ENCODE results near the gene FRAS1. TPM values are rescaled to one million over a fixed set of nuclear protein-coding genes. Genes with fewer than 3 reads are reported as not detected.

The FRAS1 gene
- polyA plus RNA-seq, 2 of the 4 experiments (the other 2 are of a cell fraction): 2.3 to 5.8 TPM

GRCh38 chr4:78363031-78363570 lies 306.0 kb downstream of the FRAS1 start:
- Histone ChIP-seq H3K27ac (no peak overlapping the region), H3K4me2 (no peak overlapping the region), H3K4me3 (no peak overlapping the region), H3K4me1 (no peaks in the 10 kb centered on the region), H3K9me3 (no peaks in the 10 kb centered on the region)
- FAIRE-seq (no peak), DNase-seq (ENCODE audit: low read depth in 1 of 2, low spot score in 1 of 2) (no peak), ATAC-seq (no peak)
- 53% methylated on average over 6 of the region's 6 CpGs for WGBS (ENCODE audit: missing lambda C conversion rate)
- POLR2A ChIA-PET: no interaction called here
- CTCF ChIA-PET: no interaction called here
- TF ChIP-seq ZFP36 (IDR thresholded peaks at IDR 0.05; ENCODE audit: borderline replicate concordance, partially characterized antibody) (no peak), CBX2 (IDR thresholded peaks at IDR 0.05; ENCODE audit: borderline replicate concordance, low read depth) (no peak), EHMT2 (IDR thresholded peaks at IDR 0.05; ENCODE audit: low read depth) (no peak), REST (IDR thresholded peaks at IDR 0.05) (no peak), TP53 (CRISPR knock-in tag; IDR thresholded peaks at IDR 0.05) (no peak), CHD2 (IDR thresholded peaks at IDR 0.05; ENCODE audit: low read length, partially characterized antibody) (no peak), POLR2AphosphoS2 (conservative IDR thresholded peaks at IDR 0.05; ENCODE audit: low read length) (no peak), HDAC2 (IDR thresholded peaks at IDR 0.05) (no peak), FOSB (CRISPR knock-in tag; IDR thresholded peaks at IDR 0.05) (no peak), SMC3 (IDR thresholded peaks at IDR 0.05) (no peak), CHD4 (IDR thresholded peaks at IDR 0.05; ENCODE audit: borderline replicate concordance) (no peak), KDM1A (IDR thresholded peaks at IDR 0.05; ENCODE audit: low read depth) (no peak), CBX8 (IDR thresholded peaks at IDR 0.05) (no peak), HES2 (IDR thresholded peaks at IDR 0.05) (no peak), EP300 (IDR thresholded peaks at IDR 0.05) (no peak), HMGXB4 (CRISPR knock-in tag; IDR thresholded peaks at IDR 0.05; ENCODE audit: borderline replicate concordance) (no peak), HEYL (CRISPR knock-in tag; IDR thresholded peaks at IDR 0.05) (no peak), JUNB (IDR thresholded peaks at IDR 0.05) (no peak), CEBPB (IDR thresholded peaks at IDR 0.05) (no peak), MAX (IDR thresholded peaks at IDR 0.05) (no peak)

GRCh38 chr4:78369679-78370078 lies 312.6 kb downstream of the FRAS1 start:
- Histone ChIP-seq H3K4me1 (no peaks in the 10 kb centered on the region), H3K27ac (no peak overlapping the region), H3K4me3 (no peak overlapping the region), H3K9me3 (no peaks in the 10 kb centered on the region), H3K4me2 (no peak overlapping the region)
- FAIRE-seq (no peak), ATAC-seq (no peak), DNase-seq (ENCODE audit: low read depth in 1 of 2, low spot score in 1 of 2) (no peak)
- ChIA-PET CTCF (no interaction called here), POLR2A (no interaction called here)
- 36% methylated on average over 4 of the region's 4 CpGs for WGBS (ENCODE audit: missing lambda C conversion rate)
- TF ChIP-seq PHF8 (IDR thresholded peaks at IDR 0.05; ENCODE audit: borderline replicate concordance, low read depth) (no peak), ZFP36 (IDR thresholded peaks at IDR 0.05; ENCODE audit: borderline replicate concordance, partially characterized antibody) (no peak), HDAC2 (IDR thresholded peaks at IDR 0.05) (no peak), TP53 (CRISPR knock-in tag; IDR thresholded peaks at IDR 0.05) (no peak), NFE2L2 (conservative IDR thresholded peaks at IDR 0.05; ENCODE audit: low read length) (no peak), HOXB13 (CRISPR knock-in tag; IDR thresholded peaks at IDR 0.05; ENCODE audit: low read depth) (no peak), USF2 (IDR thresholded peaks at IDR 0.05) (no peak), ZSCAN20 (CRISPR knock-in tag; IDR thresholded peaks at IDR 0.05) (no peak), HEYL (CRISPR knock-in tag; IDR thresholded peaks at IDR 0.05) (no peak), JUN (IDR thresholded peaks at IDR 0.05) (no peak), PBX3 (IDR thresholded peaks at IDR 0.05) (no peak), EHF (CRISPR knock-in tag; IDR thresholded peaks at IDR 0.05) (no peak), HOXB5 (CRISPR knock-in tag; IDR thresholded peaks at IDR 0.05) (no peak), RAD21 (conservative IDR thresholded peaks at IDR 0.05 in 1 of 2, IDR thresholded peaks at IDR 0.05 in 1 of 2) (no peak)
